NCI-H774 (cell line): ENCODE measurements around the gene TBXAS1.

Source experiments
- DNase-seq: peaks from one replicate; lab custom pipeline; 2025; lab: John Stamatoyannopoulos, UW

TBXAS1 gene

DNA sequence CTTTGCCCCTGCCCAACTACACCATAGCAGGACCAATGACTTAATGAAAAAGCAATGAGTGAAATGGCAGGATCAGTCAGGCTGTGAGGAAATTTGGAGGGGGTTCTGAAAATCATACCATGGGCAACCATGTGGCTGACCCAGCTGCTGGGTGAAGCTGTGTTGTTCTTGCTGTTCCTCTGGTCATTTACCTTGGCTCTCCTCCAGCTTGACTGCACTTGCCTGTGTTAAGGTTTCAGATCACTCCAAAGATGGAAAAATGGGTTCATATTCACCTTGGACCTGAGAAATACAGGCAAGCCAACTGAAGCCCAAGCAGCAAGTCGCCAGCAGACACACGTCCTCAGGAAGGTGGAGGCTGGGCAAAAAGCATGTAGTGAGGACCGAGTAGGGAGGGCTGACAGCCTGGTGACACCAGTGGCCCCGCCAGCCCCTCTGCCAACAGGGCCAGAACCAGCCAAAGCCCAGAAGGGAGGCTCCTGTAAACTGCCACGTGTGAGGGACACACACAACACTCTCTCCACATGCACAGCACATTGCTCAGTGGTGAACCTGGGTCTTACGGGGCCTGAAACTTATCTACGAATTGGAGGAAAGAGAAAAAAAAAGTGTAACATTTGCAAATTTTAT, 193.6 kb downstream of the TBXAS1 start:
- DNase-seq = no peak

DNA sequence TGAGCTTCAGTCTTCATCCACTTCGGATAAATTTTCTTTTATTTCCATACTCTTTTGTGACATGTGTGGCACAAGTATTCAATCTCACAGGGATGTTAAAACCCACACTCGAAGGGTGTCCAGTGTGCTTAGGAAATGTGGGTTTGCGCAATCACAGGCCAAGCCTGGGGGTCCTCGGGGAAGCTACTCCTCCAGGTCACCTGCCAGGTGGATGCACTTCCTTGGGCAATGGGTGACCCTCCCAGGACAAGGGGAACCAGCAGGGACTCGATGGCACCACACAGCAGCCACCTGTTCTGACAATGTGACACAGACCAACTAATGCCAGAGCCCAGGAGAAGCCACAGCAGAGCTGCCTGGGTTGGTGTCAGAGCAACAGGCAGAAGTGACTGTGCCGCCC, 194.7 kb downstream of the TBXAS1 start:
- no peak for DNase-seq

DNA sequence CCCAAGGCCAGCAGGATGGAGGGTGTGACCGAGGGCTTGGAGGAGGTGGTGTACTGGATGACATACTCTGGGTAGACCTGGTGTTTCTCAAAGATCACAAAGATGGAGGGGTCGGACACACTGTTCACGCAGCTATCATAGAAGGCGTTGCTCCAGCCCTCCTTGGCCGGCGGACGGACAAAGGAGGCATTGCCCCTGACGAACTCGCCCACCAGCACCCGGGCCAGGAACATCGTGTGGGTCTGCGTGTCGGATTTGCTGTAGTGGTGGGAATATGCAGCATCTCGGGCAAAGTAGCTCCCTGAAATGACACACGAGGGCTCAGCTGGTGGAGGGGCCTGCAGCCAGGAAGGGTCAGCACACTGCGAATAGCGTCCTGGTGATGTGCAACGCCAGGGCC, 195.5 kb downstream of the TBXAS1 start:
- DNase-seq = no peak

GRCh38 chr7:140025241-140025640, 196.2 kb downstream of the TBXAS1 start:
- no peak for DNase-seq

- DNase-seq = no peak
Measured at GRCh38 chr7:140025814-140026433, 196.9 kb downstream of the TBXAS1 start.

- no peak for DNase-seq
Measured at GRCh38 chr7:140026935-140027334, 197.9 kb downstream of the TBXAS1 start.

DNA sequence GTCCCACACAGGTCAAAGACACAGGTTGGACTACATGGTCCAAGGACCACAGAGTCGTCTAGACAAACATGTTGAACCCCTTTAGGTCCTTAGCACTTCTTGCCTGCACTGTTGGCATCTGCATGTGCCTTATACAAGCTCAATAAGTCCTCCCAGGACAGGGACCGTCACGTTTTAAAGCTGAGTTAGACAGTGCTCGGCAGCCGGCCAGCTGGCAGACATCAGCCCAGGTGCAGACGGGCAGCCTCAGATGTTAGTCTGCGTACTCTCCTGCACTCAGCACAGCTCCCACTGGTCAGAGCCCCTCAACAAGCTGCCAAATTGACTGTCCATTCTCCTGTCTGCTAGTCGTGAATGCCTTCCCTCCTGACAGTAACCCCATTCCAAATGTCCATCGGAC, 198.8 kb downstream of the TBXAS1 start:
- DNase-seq = no peak

- DNase-seq = no peak
Measured at GRCh38 chr7:140028311-140028710, 199.2 kb downstream of the TBXAS1 start.

DNA sequence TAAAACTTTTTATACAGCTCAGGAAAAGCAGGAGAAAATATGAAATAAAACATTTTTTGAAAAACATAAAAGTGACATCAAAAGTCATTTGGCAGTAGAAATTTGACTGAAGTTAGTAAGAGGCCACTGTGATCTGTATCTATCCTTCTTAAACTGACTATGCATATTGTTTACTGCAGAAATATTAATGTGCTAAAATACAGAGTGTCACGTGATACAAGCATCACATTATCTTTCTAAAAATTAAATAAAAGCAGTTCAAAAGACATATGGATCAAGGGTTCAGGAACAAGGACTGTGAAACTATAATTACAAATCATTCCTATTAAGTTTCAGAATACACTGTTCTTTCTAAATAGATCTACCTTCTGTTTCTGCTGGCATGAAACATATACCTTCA, 200.0 kb downstream of the TBXAS1 start:
- DNase-seq = no peak

DNA sequence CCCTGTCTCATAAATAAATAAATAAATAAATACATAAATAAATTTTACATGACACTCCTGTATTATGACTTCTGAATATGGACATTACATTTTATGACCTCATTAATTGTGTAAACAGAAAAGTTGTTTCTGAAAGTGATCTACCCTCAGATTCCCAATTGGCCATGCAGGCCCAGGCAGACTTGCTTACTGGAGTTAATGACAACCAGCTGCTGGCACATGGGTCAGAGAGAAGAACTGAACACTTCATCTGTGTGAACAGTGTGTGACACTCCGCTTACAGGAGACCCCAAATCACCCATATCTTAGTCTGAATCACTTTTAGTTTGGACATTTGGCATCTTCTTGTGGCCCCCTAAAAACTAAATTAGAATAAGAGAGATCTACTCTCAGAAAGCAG, 202.3 kb downstream of the TBXAS1 start:
- DNase-seq = no peak

- DNase-seq = no peak
Measured at GRCh38 chr7:140033036-140033435, 204.0 kb downstream of the TBXAS1 start.

DNA sequence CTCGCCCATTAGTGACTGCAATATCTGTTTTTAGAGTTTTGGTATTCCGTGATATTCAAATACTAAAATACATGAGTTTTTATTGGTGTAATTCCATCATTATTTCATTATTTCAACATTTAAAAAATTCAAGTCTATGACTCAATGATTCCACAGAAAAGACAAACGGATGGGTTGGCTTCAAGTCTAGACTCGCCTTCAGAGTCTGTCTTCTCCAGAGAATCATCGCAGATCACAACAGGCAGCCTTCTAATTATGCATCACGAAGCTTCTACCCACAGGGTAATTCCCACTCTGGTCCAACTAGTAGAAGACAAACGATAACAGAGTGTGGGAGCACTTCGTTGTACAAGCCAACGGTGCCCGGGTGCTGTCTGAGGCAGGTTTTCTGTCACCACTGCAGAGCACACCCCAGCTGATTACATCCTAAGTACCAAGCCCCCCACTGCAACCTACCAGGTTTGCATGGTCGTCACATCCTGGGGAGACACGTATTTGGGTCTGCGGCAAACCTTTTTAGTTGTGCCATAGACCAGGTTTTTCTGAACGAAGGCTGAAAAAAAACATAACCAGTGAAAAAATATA, 204.8 kb downstream of the TBXAS1 start:
- no peak for DNase-seq

DNA sequence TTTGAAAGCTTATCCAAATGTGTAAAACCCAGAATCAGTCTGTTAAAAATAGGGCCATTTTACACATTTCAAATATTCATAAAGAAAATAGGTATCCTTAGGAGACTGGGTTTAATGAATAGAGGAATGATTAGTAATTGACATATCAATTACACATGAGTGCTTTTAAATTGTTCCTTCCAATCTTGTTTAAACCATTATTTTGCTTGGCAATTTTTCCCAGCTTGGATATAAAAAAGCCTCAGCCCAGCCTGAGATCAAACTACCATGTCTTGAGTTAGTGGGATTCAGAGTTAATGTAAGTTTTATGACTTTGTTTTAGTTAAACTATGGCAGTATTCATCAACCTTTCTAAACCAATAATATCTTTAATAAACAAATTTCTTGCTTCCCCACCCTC, 205.4 kb downstream of the TBXAS1 start:
- no peak for DNase-seq

DNA sequence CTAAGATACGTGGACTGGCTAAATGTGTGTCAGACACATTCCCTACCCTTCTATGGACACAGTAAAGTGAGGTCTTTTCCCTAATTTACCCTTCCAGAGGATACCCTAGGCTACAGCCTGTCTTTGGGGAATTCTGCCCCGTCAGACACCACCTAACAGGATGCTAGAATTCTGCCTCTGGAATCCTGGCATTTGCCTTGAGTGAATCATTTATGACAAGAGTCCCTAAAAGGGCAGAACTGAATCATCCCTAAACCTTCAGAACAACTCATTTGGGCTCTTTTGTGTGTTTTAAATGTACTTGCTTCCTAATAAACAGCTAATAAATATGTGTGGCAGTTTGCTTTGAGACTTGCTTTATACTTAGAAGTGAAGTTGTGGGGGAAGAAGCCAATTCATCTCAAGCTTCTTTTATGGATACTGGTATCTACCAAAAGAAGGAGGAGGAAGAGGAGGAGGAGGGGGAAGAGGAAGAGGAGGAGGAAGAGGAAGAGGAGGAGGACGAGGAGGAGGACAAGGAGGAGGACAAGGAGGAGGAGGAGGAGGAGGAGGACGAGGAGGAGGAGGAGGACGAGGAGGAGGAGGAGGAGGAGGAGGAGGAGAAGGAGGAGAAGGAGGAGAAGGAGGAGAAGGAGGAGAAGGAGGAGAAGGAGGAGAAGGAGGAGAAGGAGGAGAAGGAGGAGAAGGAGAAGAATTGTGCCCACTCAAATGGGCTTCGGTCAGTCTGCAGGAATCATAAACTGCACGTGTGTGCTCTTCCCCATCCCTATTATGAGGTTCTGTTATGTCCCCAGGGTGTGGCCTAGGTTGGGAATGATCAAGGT, 206.5 kb downstream of the TBXAS1 start:
- DNase-seq = no peak

- no peak for DNase-seq
Measured at GRCh38 chr7:140036224-140036962, 207.3 kb downstream of the TBXAS1 start.

DNA sequence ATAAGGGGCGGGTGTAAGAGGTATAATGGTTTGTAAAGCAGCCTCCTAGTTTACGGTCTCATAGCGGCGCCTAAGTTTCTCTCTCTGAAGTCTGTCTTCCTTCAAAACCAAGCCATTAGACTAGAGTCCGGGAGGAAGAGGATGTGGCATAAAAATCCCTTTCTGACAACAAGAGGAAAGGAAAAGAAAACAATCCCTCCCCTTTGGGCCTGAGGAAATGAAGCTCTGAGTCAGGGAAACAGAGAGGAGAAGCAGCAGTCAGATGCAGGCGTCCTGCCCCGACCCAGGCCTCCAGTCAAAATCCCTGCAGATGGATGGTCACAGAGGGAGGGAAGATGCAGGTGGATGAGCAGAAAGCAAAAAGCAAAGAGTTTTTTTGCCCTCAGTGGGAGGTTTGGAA, 210.0 kb downstream of the TBXAS1 start:
- no peak for DNase-seq

- DNase-seq = no peak
Measured at GRCh38 chr7:140039896-140040295, 210.8 kb downstream of the TBXAS1 start.

GRCh38 chr7:140041659-140042385, 212.8 kb downstream of the TBXAS1 start:
- DNase-seq = no peak

GRCh38 chr7:140042386-140042670, 213.3 kb downstream of the TBXAS1 start:
- no peak for DNase-seq

DNA sequence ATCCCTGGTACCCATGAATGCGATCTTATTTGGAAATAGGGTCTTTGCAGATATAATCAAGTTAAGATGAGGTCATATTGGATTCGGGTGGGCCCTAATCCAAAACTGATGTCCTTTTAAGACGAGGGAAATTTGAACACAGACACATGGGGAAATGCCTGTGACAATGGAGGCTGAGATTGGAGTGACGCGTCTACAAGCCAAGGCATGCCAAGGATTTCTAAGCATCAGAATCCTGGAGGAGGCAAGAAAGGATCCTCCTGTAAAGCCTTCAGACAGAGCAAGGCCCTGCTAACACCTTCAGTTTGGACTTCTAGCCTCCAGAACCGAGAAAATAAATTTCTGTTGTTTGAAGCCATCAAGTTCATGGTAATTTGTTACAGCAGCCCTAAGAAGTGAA, 215.2 kb downstream of the TBXAS1 start:
- no peak for DNase-seq

GRCh38 chr7:140045697-140046096, 216.6 kb downstream of the TBXAS1 start:
- DNase-seq = no peak

- DNase-seq = no peak
Measured at GRCh38 chr7:140047197-140047596, 218.1 kb downstream of the TBXAS1 start.
